CD4-positive, alpha-beta T cell treated with Interleukin-17A for 1 hour (primary cell): Measurements from ENCODE around the gene PRSS57.

Source experiments
- DNase-seq: peaks from one replicate; pipeline ENCODE4 v3.0.0-alpha.2; 2020

PRSS57 gene

GRCh38 chr19:648904-649801, 46.1 kb downstream of the PRSS57 start:
- DNase-seq: no peak

- DNase-seq: no peak
Observed at GRCh38 chr19:648305-648704, 46.9 kb downstream of the PRSS57 start.

DNA sequence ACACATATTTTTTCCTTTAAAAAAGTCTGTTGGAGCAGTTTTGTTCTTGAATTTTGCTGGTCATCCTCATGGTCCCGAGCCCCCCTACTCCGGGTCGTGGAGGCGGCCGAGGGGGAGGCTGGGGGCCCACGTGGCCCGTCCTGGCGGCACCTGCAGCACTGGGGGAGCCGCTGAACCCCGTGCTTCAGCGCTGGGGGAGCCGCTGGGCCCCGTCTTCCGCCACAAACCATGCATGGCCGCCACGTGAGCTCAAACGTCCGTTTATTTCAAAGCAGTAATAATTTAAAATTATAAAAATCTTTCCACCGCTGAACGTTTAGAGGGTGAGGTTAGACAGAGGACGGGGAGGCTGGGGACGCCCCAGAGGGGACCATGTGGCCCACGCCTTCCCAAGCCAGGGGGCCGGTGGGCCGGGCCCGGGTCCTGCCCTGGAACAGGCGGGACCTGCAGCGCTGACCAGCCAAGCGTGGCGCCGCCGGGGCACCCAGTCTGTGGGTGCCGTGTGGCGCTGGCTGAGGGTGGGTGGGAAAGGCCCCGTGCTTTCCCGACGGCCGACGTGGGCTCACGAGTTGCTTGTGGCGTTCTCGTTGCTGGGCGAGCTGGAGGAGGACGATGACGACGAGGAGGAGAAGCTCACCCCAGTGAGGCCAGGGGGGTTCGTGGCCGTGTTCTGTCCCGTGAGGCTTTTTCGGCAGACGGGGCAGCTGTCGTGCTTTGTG, 47.5 kb downstream of the PRSS57 start:
- no peak for DNase-seq

DNA sequence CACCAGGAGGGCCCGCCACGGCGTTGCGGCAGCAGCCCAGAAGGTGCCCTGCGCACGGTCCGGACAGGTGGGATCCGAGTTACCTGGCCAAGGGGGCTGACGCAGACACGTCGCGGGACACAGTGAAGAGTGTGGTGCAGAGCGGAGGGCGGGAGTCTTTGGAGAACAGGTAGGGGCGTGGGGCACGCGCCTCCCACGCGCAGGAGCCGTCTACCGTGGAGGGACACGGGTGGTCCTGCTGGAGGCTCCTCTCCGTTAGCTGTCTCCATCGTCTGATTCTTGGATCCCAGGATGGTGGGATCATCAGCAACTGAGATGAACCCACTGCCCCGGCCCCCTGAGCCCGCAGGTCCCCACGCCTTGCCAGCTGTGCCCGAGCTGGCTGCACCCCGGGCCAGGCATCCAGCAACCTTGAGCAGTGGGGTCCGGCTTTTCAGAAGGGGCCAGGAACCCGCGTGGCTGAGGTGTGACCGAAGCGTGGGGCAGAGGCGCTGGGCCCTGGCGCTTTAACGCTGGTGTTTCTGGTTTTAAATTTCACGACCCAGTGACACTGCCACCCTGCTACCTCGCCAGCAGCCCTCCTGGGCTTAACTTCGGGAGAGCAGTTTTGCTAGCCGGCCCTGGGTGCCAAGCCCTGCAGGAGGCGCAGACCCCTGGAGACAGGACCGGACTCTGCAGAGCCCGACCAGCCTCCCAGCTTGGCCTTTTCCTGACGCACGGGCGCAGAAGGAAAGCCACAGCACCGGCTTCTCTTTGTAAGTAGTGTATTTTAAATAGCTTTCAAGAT, 48.3 kb downstream of the PRSS57 start:
- no peak for DNase-seq

GRCh38 chr19:645912-646778, 49.1 kb downstream of the PRSS57 start:
- DNase-seq: no peak

DNA sequence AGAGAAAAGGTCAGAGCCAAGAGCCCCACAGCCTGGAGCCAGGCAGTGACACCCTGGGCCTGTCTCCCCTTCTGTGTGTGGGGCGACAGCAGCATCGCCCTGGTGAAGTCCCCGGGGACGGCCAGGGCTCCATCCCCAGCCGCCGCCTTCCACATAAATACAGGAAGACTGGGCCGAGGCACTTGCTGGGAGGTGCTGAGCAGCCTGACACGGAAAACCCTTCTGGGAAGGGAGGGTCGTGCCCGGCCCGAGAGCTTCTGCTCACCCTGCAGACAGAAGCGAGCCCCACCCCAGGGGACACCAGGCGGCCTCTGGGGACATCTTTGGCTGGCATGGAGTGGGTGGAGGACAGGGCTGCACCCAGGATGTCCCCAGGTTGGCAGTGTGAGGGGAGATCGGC, 50.5 kb downstream of the PRSS57 start:
- no peak for DNase-seq

DNA sequence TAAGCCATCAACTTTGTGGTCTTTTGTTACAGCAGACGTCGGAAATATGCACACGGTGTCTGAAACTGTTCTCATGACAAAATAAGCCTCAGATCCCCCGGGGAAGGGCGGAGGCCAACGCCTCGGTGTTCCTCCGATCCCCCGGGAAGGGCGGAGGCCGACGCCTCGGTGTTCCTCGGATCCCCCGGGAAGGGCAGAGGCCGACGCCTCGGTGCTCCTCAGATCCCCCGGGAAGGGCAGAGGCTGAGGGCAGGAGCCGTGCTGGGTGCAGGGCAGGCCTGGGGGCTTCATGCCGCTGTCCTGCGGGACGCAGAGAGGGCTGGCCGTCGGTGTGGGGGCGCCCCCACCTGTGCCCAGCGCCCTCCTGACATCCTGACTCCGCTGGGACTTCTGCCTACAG, 50.9 kb downstream of the PRSS57 start:
- DNase-seq: no peak

GRCh38 chr19:643736-644135, 51.5 kb downstream of the PRSS57 start:
- no peak for DNase-seq

- no peak for DNase-seq
Observed at GRCh38 chr19:642767-643727, 52.2 kb downstream of the PRSS57 start.

DNA sequence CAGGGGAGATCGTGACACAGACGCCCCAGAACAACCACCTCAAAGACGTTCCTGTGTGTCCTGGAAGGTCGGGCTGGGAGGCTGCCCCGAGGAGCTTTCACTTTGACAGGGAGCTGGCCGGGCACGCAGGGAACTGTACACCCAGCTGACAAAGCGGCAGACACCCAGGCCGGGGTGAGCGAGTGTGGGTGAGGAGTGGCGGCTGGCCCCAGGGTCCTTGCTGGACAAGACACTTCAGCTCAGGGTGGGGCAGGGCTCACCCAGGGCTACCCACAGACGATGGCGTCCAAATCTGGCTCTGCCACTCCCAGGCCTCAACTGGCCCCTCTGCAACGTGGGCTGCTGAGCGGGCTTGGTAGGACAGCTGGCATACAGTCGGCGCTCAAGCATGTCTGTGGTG, 53.5 kb downstream of the PRSS57 start:
- no peak for DNase-seq

GRCh38 chr19:640606-641189, 54.6 kb downstream of the PRSS57 start:
- DNase-seq: no peak

- no peak for DNase-seq
Observed at GRCh38 chr19:640161-640558, 55.1 kb downstream of the PRSS57 start.

DNA sequence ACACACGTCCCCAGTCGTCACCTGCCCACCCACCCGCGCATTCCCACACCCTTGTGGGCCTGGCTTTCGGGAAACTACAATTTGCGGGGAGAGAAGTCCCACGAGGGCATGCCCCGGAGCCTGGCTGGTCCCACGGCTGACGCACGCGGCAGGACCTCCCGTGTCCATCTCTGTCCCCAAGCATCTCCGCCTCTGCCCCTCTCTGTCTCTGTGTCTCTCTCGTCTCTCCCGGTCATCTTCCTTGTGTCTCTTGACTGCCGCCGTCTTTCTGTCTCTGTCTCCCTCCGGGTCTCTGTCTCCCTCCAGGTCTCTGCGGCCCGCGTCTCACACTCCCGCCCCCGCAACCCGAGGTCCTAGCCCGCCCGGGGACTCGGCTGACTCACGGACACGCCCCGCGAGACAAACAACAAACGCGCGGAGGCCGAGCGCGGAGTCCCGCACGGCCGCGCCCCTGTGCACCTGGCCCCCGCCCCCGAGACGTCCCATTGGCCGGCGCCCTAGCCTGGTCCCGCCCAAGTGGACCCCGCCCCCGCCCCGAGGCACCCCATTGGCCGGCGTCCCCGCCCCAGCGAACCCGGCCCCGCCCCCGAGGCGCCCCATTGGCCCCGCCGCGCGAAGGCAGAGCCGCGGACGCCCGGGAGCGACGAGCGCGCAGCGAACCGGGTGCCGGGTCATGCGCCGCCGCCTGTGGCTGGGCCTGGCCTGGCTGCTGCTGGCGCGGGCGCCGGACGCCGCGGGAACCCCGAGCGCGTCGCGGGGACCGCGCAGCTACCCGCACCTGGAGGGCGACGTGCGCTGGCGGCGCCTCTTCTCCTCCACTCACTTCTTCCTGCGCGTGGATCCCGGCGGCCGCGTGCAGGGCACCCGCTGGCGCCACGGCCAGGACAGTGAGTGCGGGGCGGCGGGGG, 55.7 kb downstream of the PRSS57 start, which contains the start of gene FGF22:
FGF22 (plus strand) TSS at position 627 of the 908 bp plus-strand sequence; CDS start at position 674, 47 bp downstream.
- peak; percentile 96 for DNase-seq

- DNase-seq: no peak
Observed at GRCh38 chr19:638906-639252, 56.4 kb downstream of the PRSS57 start.
